Prostate gland (tissue), 2 donors: ENCODE measurements around the gene ADAM15.
A peak's percentile ranks its signal among the peaks of the same experiment; 100 is the strongest.

Experiments used
- POLR2A ChIP-seq: fragments of 450-650 bp; IDR thresholded peaks from one replicate; pipeline ENCODE4 v1.6.1; 2016; ENCODE audit warnings: antibody characterized with exemption, mild to moderate bottlenecking
- TF ChIP-seq, protein P1 (sequence below), 4 experiments: fragments of 200-600 bp in 2 of 4; fragments of 450-650 bp in 2 of 4; sonication (generic) in 2 of 4; IDR thresholded peaks; 1 replicate in 3 of 4; 2 replicates in 1 of 4; pipeline ENCODE4 v1.5.1; 2016 to 2019; ENCODE audit warnings: antibody characterized with exemption in 4 of 4, mild to moderate bottlenecking in 2 of 4, moderate library complexity in 2 of 4

DNA sequence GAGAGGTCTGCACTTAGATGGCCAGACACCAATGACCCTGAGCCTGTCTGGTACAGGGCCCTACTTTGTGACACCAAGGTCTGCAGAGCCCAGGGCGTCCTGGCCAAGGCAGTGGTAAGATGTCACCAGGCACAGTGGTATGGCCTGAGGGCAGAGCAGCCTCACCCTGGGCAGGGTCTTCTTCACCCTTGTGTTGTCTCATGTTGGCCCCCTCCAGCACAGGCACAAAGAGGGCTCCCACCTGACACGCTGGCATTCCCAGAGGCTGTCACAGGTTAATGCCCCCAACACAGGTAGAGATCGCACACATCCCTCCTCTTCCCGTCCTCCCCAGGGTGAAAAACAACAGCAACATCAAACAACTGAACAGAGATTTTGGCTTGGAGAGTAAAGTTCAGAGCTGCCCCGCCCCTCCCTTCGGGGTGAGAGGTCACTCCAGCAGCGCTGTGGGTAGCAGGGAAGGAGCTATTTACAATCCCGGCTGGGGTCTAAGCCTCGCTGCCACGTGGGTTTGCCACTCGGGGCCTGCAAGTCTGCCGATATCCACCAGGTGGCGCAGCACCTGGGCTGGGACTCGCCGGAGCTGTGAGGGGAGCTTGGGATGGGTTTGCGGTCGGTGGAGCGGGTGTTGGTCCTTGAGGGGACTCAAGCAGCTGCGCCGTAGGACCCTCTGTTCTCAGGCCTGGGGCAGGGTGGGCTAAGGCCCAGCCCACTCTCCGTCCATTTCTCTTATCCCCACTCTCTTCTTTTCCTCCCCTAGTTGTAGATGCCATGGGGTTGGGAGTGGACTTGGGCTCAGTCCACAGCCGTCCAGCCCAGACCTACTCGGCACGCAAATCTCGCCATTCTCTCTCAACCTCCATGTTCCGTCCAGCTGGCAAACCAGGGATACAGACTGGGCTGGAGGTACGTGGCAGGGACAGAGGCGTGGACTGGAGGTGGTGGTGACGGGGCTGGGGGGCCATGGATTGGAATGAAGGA lies 40.2 kb downstream of the ADAM15 start:
- TF ChIP-seq POLR2A, result no peak
- TF ChIP-seq, protein P1, sequence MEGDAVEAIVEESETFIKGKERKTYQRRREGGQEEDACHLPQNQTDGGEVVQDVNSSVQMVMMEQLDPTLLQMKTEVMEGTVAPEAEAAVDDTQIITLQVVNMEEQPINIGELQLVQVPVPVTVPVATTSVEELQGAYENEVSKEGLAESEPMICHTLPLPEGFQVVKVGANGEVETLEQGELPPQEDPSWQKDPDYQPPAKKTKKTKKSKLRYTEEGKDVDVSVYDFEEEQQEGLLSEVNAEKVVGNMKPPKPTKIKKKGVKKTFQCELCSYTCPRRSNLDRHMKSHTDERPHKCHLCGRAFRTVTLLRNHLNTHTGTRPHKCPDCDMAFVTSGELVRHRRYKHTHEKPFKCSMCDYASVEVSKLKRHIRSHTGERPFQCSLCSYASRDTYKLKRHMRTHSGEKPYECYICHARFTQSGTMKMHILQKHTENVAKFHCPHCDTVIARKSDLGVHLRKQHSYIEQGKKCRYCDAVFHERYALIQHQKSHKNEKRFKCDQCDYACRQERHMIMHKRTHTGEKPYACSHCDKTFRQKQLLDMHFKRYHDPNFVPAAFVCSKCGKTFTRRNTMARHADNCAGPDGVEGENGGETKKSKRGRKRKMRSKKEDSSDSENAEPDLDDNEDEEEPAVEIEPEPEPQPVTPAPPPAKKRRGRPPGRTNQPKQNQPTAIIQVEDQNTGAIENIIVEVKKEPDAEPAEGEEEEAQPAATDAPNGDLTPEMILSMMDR (IDR thresholded peaks at IDR 0.05), result peak; percentile 97 to 99 (median 98)
